Activated CD4-positive, alpha-beta T cell treated with anti-CD3 and anti-CD28 coated beads for 36 hours (primary cell): ENCODE data around the gene FN3K. TPM values are rescaled to one million over a fixed set of nuclear protein-coding genes. Genes with fewer than 3 reads are reported as not detected.
"Not testable (repeated sequence)": the region's sequence is repeated elsewhere in the genome, so short reads cannot be mapped to it uniquely, and the experiment has no call there.

Source experiments
- ATAC-seq: fragments of 200-7000 bp; cut with Tn5 transposase; one replicate; pipeline ENCODE4 v1.10.0; 2021; ENCODE audit warnings: mild to moderate bottlenecking, moderate library complexity
- CTCF ChIA-PET: fragments of 350-600 bp; sonication (Branson Sonifier 250); formaldehyde crosslinking; loops from one replicate; lab custom pipeline; 2021; ENCODE audit warnings: antibody characterized with exemption; lab: Charles Lee
- POLR2A ChIA-PET: fragments of 350-600 bp; sonication (Branson Sonifier 250); formaldehyde crosslinking; loops from one replicate; lab custom pipeline; 2021; ENCODE audit warnings: antibody characterized with exemption, inconsistent platforms; lab: Charles Lee
- DNase-seq: peaks from one replicate; pipeline ENCODE4 v3.0.0-alpha.2; 2020
- H3K27ac Mint-ChIP-seq: one replicate; pipeline ENCODE4 v1.8.0; 2021; ENCODE audit warnings: mixed read lengths
- H3K27me3 Mint-ChIP-seq: one replicate; pipeline ENCODE4 v1.8.0; 2021; ENCODE audit warnings: mixed read lengths
- H3K36me3 Mint-ChIP-seq: one replicate; pipeline ENCODE4 v1.8.0; 2021; ENCODE audit warnings: low read depth, mixed read lengths
- H3K4me1 Mint-ChIP-seq: one replicate; pipeline ENCODE4 v1.8.0; 2021; ENCODE audit warnings: mixed read lengths
- H3K4me3 Mint-ChIP-seq: one replicate; pipeline ENCODE4 v1.8.0; 2021; ENCODE audit warnings: mild to moderate bottlenecking, moderate library complexity, mixed read lengths
- H3K9me3 Mint-ChIP-seq: one replicate; pipeline ENCODE4 v1.8.0; 2021; ENCODE audit warnings: low read depth, mixed read lengths
- intact Hi-C, 2 experiments: fragments of 100-400 bp; cut with DNase I in 1 of 2; cut with micrococcal nuclease in 1 of 2; formaldehyde crosslinking; loops; one replicate each; pipeline versions ENCODE4 v1.14.2 to v1.15.1; 2022 to 2024; cut with DNase I, micrococcal nuclease
- total RNA-seq, 2 experiments: library from RNA; stranded (reverse); gene quantifications; one replicate each; pipeline ENCODE4 v1.2.3, GENCODE V29; 2021

FN3K gene
- total RNA-seq, 2 experiments from 2014 or later: 2.1 TPM

GRCh38 chr17:82744736-82745135, 9.3 kb downstream of the FN3K start:
- intact Hi-C loops, H3K27me3 Mint-ChIP-seq, CTCF ChIA-PET, ATAC-seq, DNase-seq, H3K4me3 Mint-ChIP-seq, H3K27ac Mint-ChIP-seq, POLR2A ChIA-PET, H3K4me1 Mint-ChIP-seq: not testable (repeated sequence)
- peaks cover 30% of the 10 kb centered on the region for H3K36me3 Mint-ChIP-seq
- H3K9me3 Mint-ChIP-seq: peaks cover 17% of the 10 kb centered on the region

- Mint-ChIP-seq H3K4me3 (no peak overlapping the region), H3K36me3 (peaks cover 27% of the 10 kb centered on the region), H3K27ac (no peak overlapping the region), H3K9me3 (peaks cover 17% of the 10 kb centered on the region), H3K27me3 (no peaks in the 10 kb centered on the region), H3K4me1 (no peaks in the 10 kb centered on the region)
- POLR2A ChIA-PET: no interaction called here
- DNase-seq: no peak
- CTCF ChIA-PET: interaction anchor here (0.6 kb wide), 1 partner anchor 11 kb away, joined by 4 read pairs; no protein-coding TSS in a partner anchor
- intact Hi-C loops: no loop called here
- ATAC-seq: no peak
Observed at GRCh38 chr17:82745524-82745923, 10.1 kb downstream of the FN3K start.

GRCh38 chr17:82748756-82749155, 13.3 kb downstream of the FN3K start:
- ATAC-seq (no peak), DNase-seq (no peak)
- peaks cover 9% of the 10 kb centered on the region for H3K9me3 Mint-ChIP-seq
- ChIA-PET CTCF (no interaction called here), POLR2A (no interaction called here)
- intact Hi-C loops: no loop called here
- peaks cover 17% of the 10 kb centered on the region for H3K36me3 Mint-ChIP-seq
- no peaks in the 10 kb centered on the region for H3K27me3 Mint-ChIP-seq
- H3K4me1 Mint-ChIP-seq: peaks cover 8% of the 10 kb centered on the region
- H3K4me3 Mint-ChIP-seq: no peak overlapping the region
- no peak overlapping the region for H3K27ac Mint-ChIP-seq

- H3K27ac Mint-ChIP-seq: no peak overlapping the region
- ChIA-PET POLR2A (no interaction called here), CTCF (no interaction called here)
- H3K9me3 Mint-ChIP-seq: peaks cover 9% of the 10 kb centered on the region
- H3K4me3 Mint-ChIP-seq: peak overlapping the region; percentile 10
- H3K4me1 Mint-ChIP-seq: peaks cover 22% of the 10 kb centered on the region
- H3K27me3 Mint-ChIP-seq: no peaks in the 10 kb centered on the region
- peaks cover 21% of the 10 kb centered on the region for H3K36me3 Mint-ChIP-seq
- DNase-seq (peak; percentile 20), ATAC-seq (no peak)
- intact Hi-C loops: loop anchor here (2.0 to 5.0 kb wide), 2 partner anchors 16 to 33 kb away; partner anchors contain the start of genes FN3K (in 1 of the 2) and FN3KRP (in 1 of the 2)
Observed at GRCh38 chr17:82750241-82750908, 15.0 kb downstream of the FN3K start.

- ATAC-seq (peak; percentile 34), DNase-seq (no peak)
- no peak overlapping the region for H3K27ac Mint-ChIP-seq
- H3K9me3 Mint-ChIP-seq: peaks cover 7% of the 10 kb centered on the region
- no peaks in the 10 kb centered on the region for H3K27me3 Mint-ChIP-seq
- H3K4me3 Mint-ChIP-seq: no peak overlapping the region
- ChIA-PET CTCF (no interaction called here), POLR2A (no interaction called here)
- peaks cover 26% of the 10 kb centered on the region for H3K4me1 Mint-ChIP-seq
- peaks cover 21% of the 10 kb centered on the region for H3K36me3 Mint-ChIP-seq
- intact Hi-C loops: loop anchor here (1.0 to 5.0 kb wide), 7 partner anchors 16 to 301 kb away; partner anchors contain the start of genes CYBC1 (in 1 of the 2), FN3K (in 1 of the 2), FN3KRP (in 1 of the 2) and FOXK2 (in 1 of the 2)
Observed at GRCh38 chr17:82751171-82751570, 15.8 kb downstream of the FN3K start.

- POLR2A ChIA-PET: no interaction called here
- intact Hi-C loops: loop anchor here (1.0 to 5.0 kb wide), 11 partner anchors 17 to 333 kb away; partner anchors contain the start of genes FN3KRP (in 2 of the 2), CYBC1 (in 1 of the 2), FN3K (in 1 of the 2) and FOXK2 (in 1 of the 2)
- H3K27ac Mint-ChIP-seq: peak within 1 kb of the TSS; percentile 13
Observed at GRCh38 chr17:82751571-82752370, 16.4 kb downstream of the FN3K start, which contains the start of gene TBCD. Gene TBCD (plus strand): TSS chr17:82752065. CDS start chr17:82752194, 129 bp downstream.

GRCh38 chr17:82752371-82753200, 17.2 kb downstream of the FN3K start:
- peak; percentile 34 for ATAC-seq
- peaks cover 23% of the 10 kb centered on the region for H3K36me3 Mint-ChIP-seq
- peaks cover 2% of the 10 kb centered on the region for H3K9me3 Mint-ChIP-seq
- no peaks in the 10 kb centered on the region for H3K27me3 Mint-ChIP-seq
- intact Hi-C loops: loop anchor here (1.0 to 5.0 kb wide), 5 partner anchors 35 to 334 kb away; partner anchors contain the start of genes FN3KRP (in 2 of the 2), HEXD (in 1 of the 2), NARF (in 1 of the 2) and OGFOD3 (in 1 of the 2)
- peaks cover 26% of the 10 kb centered on the region for H3K4me1 Mint-ChIP-seq
- DNase-seq: no peak
- no peak overlapping the region for H3K27ac Mint-ChIP-seq
- CTCF ChIA-PET: interaction anchor here (1.7 kb wide), 1 partner anchor 11 kb away, joined by 5 read pairs; no protein-coding TSS in a partner anchor
- POLR2A ChIA-PET: interaction anchor here (0.7 kb wide), 1 partner anchor 253 kb away, joined by 3 read pairs; no protein-coding TSS in a partner anchor
- peak overlapping the region; percentile 84 for H3K4me3 Mint-ChIP-seq

More at GRCh38 chr17:82751571-82752370, 16.4 kb downstream of the FN3K start, which contains the start of gene TBCD:
- CTCF ChIA-PET: interaction anchor here (1.7 kb wide), 1 partner anchor 12 kb away, joined by 5 read pairs; no protein-coding TSS in a partner anchor
- Mint-ChIP-seq H3K27me3 (no peaks in the 10 kb centered on the region), H3K36me3 (peaks cover 22% of the 10 kb centered on the region), H3K9me3 (peaks cover 4% of the 10 kb centered on the region), H3K4me3 (peak within 1 kb of the TSS; percentile 84), H3K4me1 (peaks cover 26% of the 10 kb centered on the region)
- ATAC-seq: peak; percentile 83
- DNase-seq: peak; percentile 95

- H3K36me3 Mint-ChIP-seq: peaks cover 23% of the 10 kb centered on the region
- peaks cover 26% of the 10 kb centered on the region for H3K4me1 Mint-ChIP-seq
- intact Hi-C loops: loop anchor here in 1 of 2 experiments (2.0 to 5.0 kb wide), 2 partner anchors 36 to 106 kb away; partner anchors contain the start of gene FN3KRP
- no peaks in the 10 kb centered on the region for H3K27me3 Mint-ChIP-seq
- DNase-seq: no peak
- no peak for ATAC-seq
- peaks cover 2% of the 10 kb centered on the region for H3K9me3 Mint-ChIP-seq
- no peak overlapping the region for H3K27ac Mint-ChIP-seq
- peak overlapping the region; percentile 84 for H3K4me3 Mint-ChIP-seq
- ChIA-PET CTCF (interaction anchor here (1.7 kb wide), 1 partner anchor 11 kb away, joined by 5 read pairs; no protein-coding TSS in a partner anchor), POLR2A (interaction anchor here (0.7 kb wide), 1 partner anchor 253 kb away, joined by 3 read pairs; no protein-coding TSS in a partner anchor)
Observed at GRCh38 chr17:82753201-82753464, 17.7 kb downstream of the FN3K start.

- Mint-ChIP-seq H3K27ac (no peak overlapping the region), H3K27me3 (no peaks in the 10 kb centered on the region)
- POLR2A ChIA-PET: no interaction called here
Observed at GRCh38 chr17:82754297-82755208, 19.1 kb downstream of the FN3K start.

More at GRCh38 chr17:82754297-82755208, 19.1 kb downstream of the FN3K start:
- CTCF ChIA-PET: interaction anchor here (0.6 to 1.1 kb wide), 3 partner anchors 56 to 330 kb away, joined by 3 to 4 read pairs (median 3); partner anchors contain the start of gene RAB40B
- Mint-ChIP-seq H3K9me3 (no peaks in the 10 kb centered on the region), H3K36me3 (peaks cover 17% of the 10 kb centered on the region), H3K4me3 (peak overlapping the region; percentile 40), H3K4me1 (peaks cover 26% of the 10 kb centered on the region)
- no peak for ATAC-seq
- DNase-seq: peak; percentile 42
- intact Hi-C loops: loop anchor here in 1 of 2 experiments (5.0 kb wide), 1 partner anchor 37 kb away; the partner anchor contains the start of gene FN3KRP
